Mesenchymal stem cell (in vitro differentiated cells and primary cell): Measurements from ENCODE around the gene CCM2.

ENCODE experiments used
- DNase-seq: peaks from one replicate; pipeline ENCODE4 v3.0.0-alpha.2; 2013
- H2AFZ ChIP-seq: one replicate; pipeline ENCODE4 v1.6.1; 2013; ENCODE audit warnings: low read depth, mild to moderate bottlenecking, control low read depth, inconsistent platforms, low read length, moderate library complexity
- H2AK5ac ChIP-seq: 2 replicates; pipeline ENCODE4 v1.6.1; 2013; ENCODE audit warnings: low read length, moderate library complexity, mild to moderate bottlenecking, inconsistent platforms; ENCODE audit not compliant: severe bottlenecking
- H2BK120ac ChIP-seq: one replicate; pipeline ENCODE4 v1.6.1; 2013; ENCODE audit warnings: low read depth, mild to moderate bottlenecking, inconsistent platforms, low read length, moderate library complexity
- H2BK12ac ChIP-seq, 2 experiments: one replicate each; pipeline ENCODE4 v1.6.1; 2013; ENCODE audit warnings: inconsistent platforms in 2 of 2, low read length in 2 of 2, mild to moderate bottlenecking in 2 of 2, moderate library complexity in 2 of 2, control low read depth in 1 of 2
- H2BK15ac ChIP-seq: one replicate; pipeline ENCODE4 v1.6.1; 2013; ENCODE audit warnings: mild to moderate bottlenecking, low read depth, inconsistent platforms; ENCODE audit not compliant: poor library complexity, severe bottlenecking
- H2BK5ac ChIP-seq: 2 replicates; pipeline ENCODE4 v1.6.1; 2013; ENCODE audit warnings: low read depth, mild to moderate bottlenecking, low read length, control low read depth, inconsistent platforms; ENCODE audit not compliant: poor library complexity, severe bottlenecking
- H3K14ac ChIP-seq, 2 experiments: one replicate each; pipeline ENCODE4 v1.6.1; 2013; ENCODE audit warnings: inconsistent platforms in 2 of 2, low read length in 2 of 2, control low read depth in 1 of 2, mild to moderate bottlenecking in 1 of 2, moderate library complexity in 1 of 2
- H3K18ac ChIP-seq, 2 experiments: one replicate each; pipeline ENCODE4 v1.6.1; 2013; ENCODE audit warnings: inconsistent platforms in 2 of 2, low read length in 2 of 2, control low read depth in 1 of 2, low read depth in 1 of 2, mild to moderate bottlenecking in 1 of 2
- H3K23ac ChIP-seq, 2 experiments: one replicate each; pipeline ENCODE4 v1.6.1; 2013; ENCODE audit warnings: inconsistent platforms in 2 of 2, low read length in 2 of 2, mild to moderate bottlenecking in 2 of 2, moderate library complexity in 2 of 2, control low read depth in 1 of 2
- H3K27ac ChIP-seq: 2 replicates; pipeline ENCODE4 v1.5.1; 2013; ENCODE audit warnings: mild to moderate bottlenecking, moderate library complexity, low read length, control low read depth, inconsistent platforms; ENCODE audit not compliant: poor library complexity, severe bottlenecking
- H3K27me3 ChIP-seq, 2 experiments: 2 replicates each; pipeline versions ENCODE4 v1.6.1 to v1.7.0; 2013; ENCODE audit warnings: low read length in 2 of 2, mild to moderate bottlenecking in 2 of 2, moderate library complexity in 2 of 2, control low read depth in 1 of 2, inconsistent platforms in 1 of 2; ENCODE audit not compliant: control insufficient read depth in 1 of 2, insufficient read depth in 1 of 2
- H3K36me3 ChIP-seq, 2 experiments: 2 replicates each; pipeline versions ENCODE4 v1.6.1 to v1.7.0; 2013; ENCODE audit warnings: low read length in 2 of 2, control low read depth in 1 of 2, inconsistent platforms in 1 of 2, low read depth in 1 of 2, mild to moderate bottlenecking in 1 of 2; ENCODE audit not compliant: insufficient read depth in 2 of 2, control insufficient read depth in 1 of 2
- H3K4ac ChIP-seq, 2 experiments: one replicate each; pipeline ENCODE4 v1.6.1; 2013; ENCODE audit warnings: inconsistent platforms in 2 of 2, low read length in 2 of 2, mild to moderate bottlenecking in 2 of 2, moderate library complexity in 2 of 2, control low read depth in 1 of 2, low read depth in 1 of 2
- H3K4me1 ChIP-seq: 2 replicates; pipeline ENCODE4 v1.6.1; 2013; ENCODE audit warnings: low read depth, low read length, control low read depth; ENCODE audit not compliant: control insufficient read depth, insufficient read depth
- H3K4me2 ChIP-seq: 2 replicates; pipeline ENCODE4 v1.6.1; 2013; ENCODE audit warnings: low read length, mild to moderate bottlenecking, inconsistent platforms; ENCODE audit not compliant: poor library complexity, severe bottlenecking
- H3K4me3 ChIP-seq, 2 experiments: 2 replicates each; pipeline versions ENCODE4 v1.5.1 to v1.7.0; 2013; ENCODE audit warnings: low read length in 2 of 2, mild to moderate bottlenecking in 2 of 2, control low read depth in 1 of 2, low read depth in 1 of 2; ENCODE audit not compliant: insufficient read depth in 1 of 2
- H3K79me1 ChIP-seq: replicated peaks from 2 replicates; pipeline ENCODE4 v1.6.1; 2013; ENCODE audit warnings: mild to moderate bottlenecking, control low read depth, low read length, inconsistent platforms; ENCODE audit not compliant: poor library complexity, severe bottlenecking
- H3K9ac ChIP-seq: 2 replicates; pipeline ENCODE4 v1.7.0; 2013; ENCODE audit warnings: mild to moderate bottlenecking, low read length, moderate library complexity
- H3K9me3 ChIP-seq: 2 replicates; pipeline ENCODE4 v1.7.0; 2013; ENCODE audit warnings: mild to moderate bottlenecking, low read length; ENCODE audit not compliant: control insufficient read depth
- H4K8ac ChIP-seq: one replicate; pipeline ENCODE4 v1.6.1; 2013; ENCODE audit warnings: inconsistent platforms, mild to moderate bottlenecking, low read length, moderate library complexity
- H4K91ac ChIP-seq: one replicate; pipeline ENCODE4 v1.6.1; 2013; ENCODE audit warnings: mild to moderate bottlenecking, low read length, inconsistent platforms
- WGBS: methylation state at CpG from one replicate; pipeline ENCODE4 v1.1.7; 2013; ENCODE audit warnings: mixed read lengths; 5-methylcytosine and 5-hydroxymethylcytosine counted together

Gene CCM2

GRCh38 chr7:44967571-44968446 lies 32.2 kb upstream of the CCM2 start:
- Histone ChIP-seq H4K8ac (no peak overlapping the region), H3K18ac (no peak overlapping the region), H2BK15ac (no peak overlapping the region), H2BK120ac (no peak overlapping the region), H3K9me3 (no peaks in the 10 kb centered on the region), H2BK5ac (no peak overlapping the region), H3K4me2 (no peak overlapping the region), H3K4ac (no peak overlapping the region), H3K4me3 (no peak overlapping the region), H2AK5ac (no peak overlapping the region), H3K4me1 (peaks cover 3% of the 10 kb centered on the region), H3K14ac (no peak overlapping the region), H3K27me3 (peaks cover 13 to 38% of the 10 kb centered on the region in 2 experiments), H2AFZ (no peak overlapping the region), H3K9ac (no peak overlapping the region), H3K36me3 (no peaks in the 10 kb centered on the region), H3K27ac (no peak overlapping the region), H3K23ac (no peak overlapping the region), H2BK12ac (no peak overlapping the region), H4K91ac (no peak overlapping the region), H3K79me1 (no peaks in the 10 kb centered on the region)
- 83% methylated on average over 18 of the region's 18 CpGs for WGBS
- no peak for DNase-seq

DNA sequence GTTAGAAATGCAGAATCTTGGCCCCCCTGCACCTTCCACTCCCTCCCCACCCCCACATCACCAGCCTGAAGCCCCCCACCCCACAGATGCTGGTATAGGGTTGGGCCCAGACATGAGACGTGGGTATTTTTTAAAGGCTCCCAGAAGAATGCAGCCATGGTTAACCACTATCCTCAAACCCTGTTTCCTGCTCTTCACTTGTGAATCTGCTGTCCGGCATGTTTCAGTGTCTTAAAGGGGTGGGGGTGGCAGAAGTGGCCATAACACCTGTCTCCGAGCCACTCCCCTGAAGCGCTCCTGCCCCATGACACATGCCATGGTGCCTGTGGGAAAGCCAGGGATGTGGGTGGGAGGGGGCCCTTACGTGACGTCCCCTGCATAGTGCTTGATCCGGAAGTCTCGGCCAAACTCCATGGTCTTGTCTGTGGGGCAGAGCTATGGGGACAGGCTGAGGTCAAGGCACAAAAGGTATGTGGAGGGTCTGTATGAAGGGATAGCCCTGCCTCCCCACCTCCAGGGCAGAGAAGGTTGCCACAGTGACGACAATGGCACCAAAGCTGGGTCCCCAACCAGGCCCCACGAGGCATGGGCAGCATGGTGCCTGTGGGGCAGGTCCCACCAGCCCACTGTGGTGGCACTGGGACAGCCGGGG lies 30.8 kb upstream of the CCM2 start:
- no peak overlapping the region for H3K27ac ChIP-seq
- no peak overlapping the region for H4K8ac ChIP-seq
- WGBS: 87% methylated on average over 10 of the region's 11 CpGs

GRCh38 chr7:44969701-44970522 lies 30.1 kb upstream of the CCM2 start:
- no peak overlapping the region for H2BK120ac ChIP-seq
- WGBS: 81% methylated on average over 21 of the region's 21 CpGs
- no peaks in the 10 kb centered on the region for H3K4me1 ChIP-seq

More for the DNA sequence above, 30.8 kb upstream of the CCM2 start:
- H3K4me2 ChIP-seq: no peak overlapping the region
- no peak overlapping the region for H2BK120ac ChIP-seq
- no peak overlapping the region for H3K14ac ChIP-seq
- no peak overlapping the region for H2BK15ac ChIP-seq
- no peak overlapping the region for H4K91ac ChIP-seq
- H2BK5ac ChIP-seq: no peak overlapping the region
- H2AK5ac ChIP-seq: no peak overlapping the region
- no peaks in the 10 kb centered on the region for H3K9me3 ChIP-seq
- no peak overlapping the region for H3K18ac ChIP-seq
- no peaks in the 10 kb centered on the region for H3K4me1 ChIP-seq
- H3K9ac ChIP-seq: no peak overlapping the region
- H2AFZ ChIP-seq: no peak overlapping the region
- H3K36me3 ChIP-seq: no peaks in the 10 kb centered on the region
- no peak overlapping the region for H3K4ac ChIP-seq
- peaks cover 16 to 31% of the 10 kb centered on the region in 2 experiments for H3K27me3 ChIP-seq
- H3K4me3 ChIP-seq: no peak overlapping the region
- no peak overlapping the region for H3K23ac ChIP-seq
- no peak for DNase-seq
- H2BK12ac ChIP-seq: no peak overlapping the region
- no peaks in the 10 kb centered on the region for H3K79me1 ChIP-seq

More at GRCh38 chr7:44969701-44970522, 30.1 kb upstream of the CCM2 start:
- Histone ChIP-seq H3K9me3 (no peaks in the 10 kb centered on the region), H4K8ac (no peak overlapping the region), H2AFZ (no peak overlapping the region), H3K36me3 (no peaks in the 10 kb centered on the region), H3K14ac (no peak overlapping the region), H2BK12ac (no peak overlapping the region), H3K79me1 (no peaks in the 10 kb centered on the region), H3K27me3 (peaks cover 16 to 31% of the 10 kb centered on the region in 2 experiments), H3K18ac (no peak overlapping the region), H3K4me2 (no peak overlapping the region), H3K27ac (no peak overlapping the region), H3K4me3 (no peak overlapping the region), H3K4ac (no peak overlapping the region), H3K23ac (no peak overlapping the region), H2BK5ac (no peak overlapping the region), H2BK15ac (no peak overlapping the region), H4K91ac (no peak overlapping the region), H3K9ac (no peak overlapping the region), H2AK5ac (no peak overlapping the region)
- DNase-seq: no peak
